Upper lobe of left lung (tissue), 6 donors: Measurements from ENCODE around the gene MCTP1. TPM values are rescaled to one million over a fixed set of nuclear protein-coding genes. Genes with fewer than 3 reads are reported as not detected.
"Not testable (repeated sequence)": the region's sequence is repeated elsewhere in the genome, so short reads cannot be mapped to it uniquely, and the experiment has no call there.

Experiments used
- ATAC-seq, 2 donors: fragments of 200-7000 bp; cut with Tn5 transposase; one replicate each; pipeline ENCODE4 v1.9.1; 2022; ENCODE audit warnings: mild to moderate bottlenecking in 2 of 2, moderate library complexity in 2 of 2; ENCODE audit not compliant: low FRiP score in 2 of 2
- DNase-seq, 2 donors: peaks; one replicate each; pipeline ENCODE4 v3.0.0-alpha.2; 2019 to 2020
- H3K27ac ChIP-seq, 4 donors: fragments of 200-600 bp; sonication (generic); one replicate each; pipeline ENCODE4 v1.5.1; 2016 to 2019
- H3K27me3 ChIP-seq, 4 donors: fragments of 200-600 bp; sonication (generic); one replicate each; pipeline ENCODE4 v1.5.1; 2017 to 2019
- H3K36me3 ChIP-seq, 4 donors: fragments of 200-600 bp; sonication (generic); one replicate each; pipeline ENCODE4 v1.5.1; 2016 to 2019
- H3K4me1 ChIP-seq, 4 donors: fragments of 200-600 bp; sonication (generic); one replicate each; pipeline ENCODE4 v1.5.1; 2018 to 2019
- H3K4me3 ChIP-seq, 4 donors: fragments of 200-600 bp; sonication (generic); one replicate each; pipeline ENCODE4 v1.5.1; 2017 to 2019; ENCODE audit warnings: mild to moderate bottlenecking in 2 of 4, moderate library complexity in 1 of 4
- H3K9me3 ChIP-seq, 4 donors: fragments of 200-600 bp; sonication (generic); one replicate each; pipeline ENCODE4 v1.5.1; 2018 to 2019
- CTCF ChIP-seq, 6 experiments: fragments of 450-650 bp in 4 of 6; fragments of 200-600 bp in 2 of 6; sonication (generic) in 2 of 6; IDR thresholded peaks; one replicate each; pipeline ENCODE4 v1.5.1; 2016 to 2019; ENCODE audit warnings: antibody characterized with exemption in 6 of 6
- EP300 ChIP-seq, 4 donors: sonication (generic); formaldehyde crosslinking; IDR thresholded peaks; one replicate each; pipeline ENCODE4 v1.5.1; 2017; ENCODE audit warnings: antibody characterized with exemption in 4 of 4, control low read depth in 2 of 4
- POLR2A ChIP-seq, 4 donors: fragments of 450-650 bp; IDR thresholded peaks; one replicate each; pipeline ENCODE4 v1.5.1; 2016 to 2017; ENCODE audit warnings: antibody characterized with exemption in 4 of 4, mild to moderate bottlenecking in 2 of 4
- POLR2AphosphoS5 ChIP-seq, 2 donors: sonication (generic); formaldehyde crosslinking; IDR thresholded peaks; one replicate each; pipeline ENCODE4 v1.5.1; 2017; ENCODE audit warnings: antibody characterized with exemption in 2 of 2
- WGBS, 2 donors: methylation state at CpG; one replicate each; pipeline ENCODE4 v1.1.5; 2017 to 2018; 5-methylcytosine and 5-hydroxymethylcytosine counted together
- total RNA-seq, 6 donors: library from RNA; depleted of rRNA in 4 of 6; stranded (reverse); fragments of >200 nt in 4 of 6; gene quantifications; one replicate each; pipeline versions ENCODE4 v1.1.0 to v1.2.1, GENCODE V29; 2016 to 2021
- donor health status: DM: no; HTN: no; CAD: no; lungs with moderate emphysema.
- donor health status: DM: no; HTN: yes; CAD: no; lungs with severe emphysema.

The MCTP1 gene
- total RNA-seq, 6 donors from 2014 or later = 30.4 to 43.8 (median 38.3) TPM

GRCh38 chr5:94849821-94850736 is 434.8 kb downstream of the MCTP1 start:
- 47 to 57% methylated on average over 10 of the region's 10 CpGs for WGBS, 2 donors
- peaks cover 0 to 10% (median 0%) of the 10 kb centered on the region in 4 donors for H3K36me3 ChIP-seq
- H3K4me1 ChIP-seq = no peaks in the 10 kb centered on the region
- no peaks in the 10 kb centered on the region for H3K27me3 ChIP-seq
- no peak overlapping the region for H3K4me3 ChIP-seq
- TF ChIP-seq CTCF (IDR thresholded peaks at IDR 0.05) = peak in 5 of 6 experiments; percentile 10 to 56 (median 47)
- TF ChIP-seq EP300 (IDR thresholded peaks at IDR 0.05) = no peak
- TF ChIP-seq POLR2AphosphoS5 (IDR thresholded peaks at IDR 0.05) = no peak
- peak in 1 of 2 donors; percentile 72 for ATAC-seq
- H3K27ac ChIP-seq = no peak overlapping the region
- no peaks in the 10 kb centered on the region for H3K9me3 ChIP-seq
- DNase-seq = no peak

GRCh38 chr5:94849324-94849723 is 435.6 kb downstream of the MCTP1 start:
- ATAC-seq = no peak
- Histone ChIP-seq H3K4me1 (no peaks in the 10 kb centered on the region), H3K27ac (no peak overlapping the region), H3K36me3 (peaks cover 0 to 10% (median 0%) of the 10 kb centered on the region in 4 donors), H3K4me3 (no peak overlapping the region), H3K27me3 (no peaks in the 10 kb centered on the region), H3K9me3 (no peaks in the 10 kb centered on the region)
- TF ChIP-seq POLR2AphosphoS5 (IDR thresholded peaks at IDR 0.05) = no peak
- no peak for TF ChIP-seq POLR2A (IDR thresholded peaks at IDR 0.05)
- no peak for TF ChIP-seq CTCF (IDR thresholded peaks at IDR 0.05)
- no peak for TF ChIP-seq EP300 (IDR thresholded peaks at IDR 0.05)
- 67 to 78% methylated on average over 4 of the region's 4 CpGs for WGBS, 2 donors
- DNase-seq = no peak

GRCh38 chr5:94847726-94848125 is 437.2 kb downstream of the MCTP1 start:
- no peaks in the 10 kb centered on the region for H3K4me1 ChIP-seq
- no peak for TF ChIP-seq POLR2A (IDR thresholded peaks at IDR 0.05)
- TF ChIP-seq EP300 (IDR thresholded peaks at IDR 0.05) = no peak
- TF ChIP-seq POLR2AphosphoS5 (IDR thresholded peaks at IDR 0.05) = no peak
- TF ChIP-seq CTCF (IDR thresholded peaks at IDR 0.05) = no peak
- DNase-seq (no peak), ATAC-seq (no peak)
- no peaks in the 10 kb centered on the region for H3K9me3 ChIP-seq
- H3K36me3 ChIP-seq = peaks cover 0 to 10% (median 0%) of the 10 kb centered on the region in 4 donors
- H3K4me3 ChIP-seq = no peak overlapping the region
- H3K27me3 ChIP-seq = no peaks in the 10 kb centered on the region
- WGBS, 2 donors = 73 to 77% methylated on average over 2 of the region's 2 CpGs
- no peak overlapping the region for H3K27ac ChIP-seq

- no peak for DNase-seq
- H3K27ac ChIP-seq = no peak overlapping the region
Observed at GRCh38 chr5:94847019-94847418, 437.9 kb downstream of the MCTP1 start.

GRCh38 chr5:94845696-94846095 is 439.2 kb downstream of the MCTP1 start:
- not testable (repeated sequence) for H3K4me3 ChIP-seq, H3K27me3 ChIP-seq, H3K9me3 ChIP-seq, H3K4me1 ChIP-seq, ATAC-seq, H3K36me3 ChIP-seq, DNase-seq, H3K27ac ChIP-seq
- 83 to 100% methylated on average over 1 of the region's 1 CpG for WGBS, 2 donors

More at GRCh38 chr5:94847019-94847418, 437.9 kb downstream of the MCTP1 start:
- 86 to 89% methylated on average over 4 of the region's 4 CpGs for WGBS, 2 donors
- no peaks in the 10 kb centered on the region for H3K27me3 ChIP-seq
- ATAC-seq = no peak
- H3K4me1 ChIP-seq = no peaks in the 10 kb centered on the region
- no peaks in the 10 kb centered on the region for H3K9me3 ChIP-seq
- H3K4me3 ChIP-seq = no peak overlapping the region
- H3K36me3 ChIP-seq = peaks cover 0 to 10% (median 0%) of the 10 kb centered on the region in 4 donors
- no peak for TF ChIP-seq CTCF (IDR thresholded peaks at IDR 0.05)
- no peak for TF ChIP-seq EP300 (IDR thresholded peaks at IDR 0.05)
- TF ChIP-seq POLR2AphosphoS5 (IDR thresholded peaks at IDR 0.05) = no peak
- TF ChIP-seq POLR2A (IDR thresholded peaks at IDR 0.05) = no peak
